WI38 (cell line): ENCODE data around the gene MAN1A1.

ENCODE experiments used
- H3K4me3 ChIP-seq: 2 replicates; pipeline ENCODE4 v1.5.1; 2011; ENCODE audit warnings: low read depth, mild to moderate bottlenecking, control low read depth, low read length
- TF ChIP-seq, protein P1 (sequence below): IDR thresholded peaks from 2 replicates; pipeline ENCODE4 v1.5.1; 2012; ENCODE audit warnings: low read depth, mild to moderate bottlenecking, control low read depth, low read length

The MAN1A1 gene

DNA sequence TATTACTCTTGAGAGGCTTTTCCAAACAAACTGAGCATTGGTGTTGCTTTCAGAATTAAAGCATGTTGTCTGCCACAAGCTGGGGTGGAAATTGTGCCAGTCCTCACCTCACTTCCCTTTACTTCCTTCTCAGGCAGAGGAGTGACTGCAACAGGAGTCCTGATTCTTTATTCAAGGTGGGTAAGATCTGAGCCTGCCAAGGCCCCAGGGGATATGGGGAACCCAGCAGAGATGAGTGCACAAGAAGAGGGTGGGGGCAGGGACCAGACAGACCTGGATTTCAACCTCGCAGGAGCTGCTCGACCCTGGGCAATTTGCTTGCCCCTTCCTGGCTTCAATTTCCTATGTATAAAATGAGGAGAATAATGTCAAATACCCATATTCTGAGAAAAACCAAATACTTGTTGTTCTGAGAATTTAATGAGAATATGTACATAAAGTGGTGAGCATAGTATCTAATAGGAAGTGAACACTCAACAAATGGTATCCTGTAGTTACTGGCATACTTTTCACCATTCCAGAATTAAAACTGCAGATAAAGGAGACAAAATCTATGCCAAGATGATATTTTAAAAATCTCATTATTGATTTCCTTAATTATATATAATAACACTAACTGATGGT, 17.8 kb downstream of the MAN1A1 start:
- TF ChIP-seq, protein P1, sequence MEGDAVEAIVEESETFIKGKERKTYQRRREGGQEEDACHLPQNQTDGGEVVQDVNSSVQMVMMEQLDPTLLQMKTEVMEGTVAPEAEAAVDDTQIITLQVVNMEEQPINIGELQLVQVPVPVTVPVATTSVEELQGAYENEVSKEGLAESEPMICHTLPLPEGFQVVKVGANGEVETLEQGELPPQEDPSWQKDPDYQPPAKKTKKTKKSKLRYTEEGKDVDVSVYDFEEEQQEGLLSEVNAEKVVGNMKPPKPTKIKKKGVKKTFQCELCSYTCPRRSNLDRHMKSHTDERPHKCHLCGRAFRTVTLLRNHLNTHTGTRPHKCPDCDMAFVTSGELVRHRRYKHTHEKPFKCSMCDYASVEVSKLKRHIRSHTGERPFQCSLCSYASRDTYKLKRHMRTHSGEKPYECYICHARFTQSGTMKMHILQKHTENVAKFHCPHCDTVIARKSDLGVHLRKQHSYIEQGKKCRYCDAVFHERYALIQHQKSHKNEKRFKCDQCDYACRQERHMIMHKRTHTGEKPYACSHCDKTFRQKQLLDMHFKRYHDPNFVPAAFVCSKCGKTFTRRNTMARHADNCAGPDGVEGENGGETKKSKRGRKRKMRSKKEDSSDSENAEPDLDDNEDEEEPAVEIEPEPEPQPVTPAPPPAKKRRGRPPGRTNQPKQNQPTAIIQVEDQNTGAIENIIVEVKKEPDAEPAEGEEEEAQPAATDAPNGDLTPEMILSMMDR, result no peak
- no peak overlapping the region for H3K4me3 ChIP-seq

DNA sequence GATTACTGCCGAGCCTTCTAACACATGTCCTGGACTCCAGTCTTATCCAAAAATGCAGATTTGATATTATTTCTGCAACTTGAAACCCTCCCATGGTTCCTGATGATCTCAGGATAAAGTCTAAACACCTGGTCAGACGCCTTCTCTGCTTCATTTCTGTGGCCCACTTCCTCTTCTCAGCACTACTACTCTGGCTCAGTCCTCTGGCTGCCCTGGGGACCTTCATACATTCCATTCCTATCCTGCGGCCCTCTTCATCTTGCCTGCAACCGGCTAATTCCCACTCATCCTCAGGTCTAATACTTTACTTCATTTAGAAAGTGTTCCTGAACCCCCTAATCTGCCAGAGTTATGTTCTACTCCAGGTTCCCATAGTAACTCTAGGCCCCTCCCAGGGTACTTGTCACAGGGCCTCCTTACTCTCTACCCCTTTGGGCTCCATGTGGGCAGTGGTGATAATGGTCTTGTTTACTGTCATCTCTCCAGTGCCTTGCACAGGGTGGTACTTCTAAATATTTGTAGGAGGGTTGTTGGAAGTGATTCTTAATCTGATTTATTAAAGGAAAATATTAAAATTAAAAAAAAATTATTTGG, 18.9 kb downstream of the MAN1A1 start:
- TF ChIP-seq, protein P1, result no peak
- no peak overlapping the region for H3K4me3 ChIP-seq

DNA sequence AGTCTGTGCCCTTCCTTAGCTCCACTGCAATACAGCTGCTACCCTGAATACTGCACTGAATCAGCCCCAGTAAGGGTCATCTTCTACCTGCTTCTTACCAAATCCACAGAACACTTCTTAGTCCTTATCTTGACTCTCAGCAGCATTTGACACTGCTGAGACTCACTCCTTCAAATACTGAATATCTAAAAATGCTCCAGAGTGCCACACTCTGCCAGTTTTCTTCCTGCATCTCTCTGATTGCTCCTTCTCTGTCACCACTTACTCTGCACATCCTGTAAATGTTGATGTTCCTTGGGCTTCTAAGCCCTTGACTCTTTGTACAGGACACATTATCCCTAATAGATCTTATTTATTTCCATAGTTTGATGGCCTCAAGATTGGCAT, 19.8 kb downstream of the MAN1A1 start:
- TF ChIP-seq, protein P1, result no peak
- H3K4me3 ChIP-seq, result no peak overlapping the region

DNA sequence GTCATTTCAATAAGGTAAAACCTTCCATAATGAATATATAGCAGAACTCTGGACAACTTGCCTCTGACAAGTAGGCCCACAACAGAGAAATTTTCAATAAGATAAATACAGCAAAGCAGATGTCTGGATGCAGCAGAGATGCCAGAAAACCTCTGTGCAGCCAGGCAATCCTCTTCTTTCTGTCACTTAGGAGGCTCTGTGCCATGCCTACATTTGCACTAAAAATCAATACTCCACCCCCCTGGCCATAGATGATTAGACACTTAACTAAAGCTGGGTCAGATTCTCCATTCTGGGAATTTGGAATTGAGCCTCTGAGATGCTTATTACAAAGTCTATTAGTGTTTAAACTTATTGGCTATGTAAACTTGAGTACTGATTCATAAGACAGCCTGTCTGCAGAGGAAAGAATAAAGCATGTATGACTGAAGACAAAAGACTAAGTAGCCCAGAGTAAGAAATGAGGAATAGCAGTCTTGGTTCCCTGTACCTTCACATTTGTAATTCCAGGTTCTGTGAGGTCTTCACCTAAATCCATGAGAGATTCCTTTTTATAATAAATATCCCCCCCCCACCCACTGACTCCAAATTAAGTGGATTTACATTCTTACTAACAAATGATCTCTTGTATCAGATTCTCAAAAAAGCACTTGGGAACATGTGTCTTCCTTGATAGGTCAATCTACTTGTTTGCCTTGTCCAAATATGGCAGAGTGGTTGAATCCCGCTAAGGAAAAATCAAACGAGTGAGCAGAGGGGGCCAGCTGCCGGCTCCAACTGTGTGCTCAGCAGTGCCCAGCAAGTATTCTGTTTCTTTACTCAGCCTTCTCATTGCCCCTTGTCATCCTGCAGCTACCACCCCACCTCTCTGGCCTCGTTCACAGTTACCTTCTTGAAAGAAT, 20.4 kb downstream of the MAN1A1 start:
- TF ChIP-seq, protein P1, result no peak
- H3K4me3 ChIP-seq, result no peak overlapping the region

DNA sequence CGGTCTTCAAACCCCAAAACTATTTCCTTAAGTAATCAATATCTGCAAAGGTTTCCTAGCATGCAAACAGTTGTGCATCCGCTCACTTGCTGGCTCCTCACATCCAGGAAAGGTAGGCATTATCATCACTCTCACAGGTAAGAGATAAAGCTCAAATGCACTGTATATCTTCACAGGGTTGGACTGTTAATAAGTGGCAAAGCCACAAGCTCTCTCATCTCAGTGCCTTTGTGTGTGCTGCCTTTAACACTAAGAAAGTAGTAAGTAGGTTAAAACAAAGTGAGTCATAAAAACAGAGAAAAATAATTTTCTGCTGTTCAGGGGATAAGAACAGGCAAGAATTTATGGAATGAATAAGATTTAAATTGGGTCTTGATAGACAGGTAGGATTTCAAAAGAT, 21.3 kb downstream of the MAN1A1 start:
- TF ChIP-seq, protein P1, result no peak
- no peak overlapping the region for H3K4me3 ChIP-seq

DNA sequence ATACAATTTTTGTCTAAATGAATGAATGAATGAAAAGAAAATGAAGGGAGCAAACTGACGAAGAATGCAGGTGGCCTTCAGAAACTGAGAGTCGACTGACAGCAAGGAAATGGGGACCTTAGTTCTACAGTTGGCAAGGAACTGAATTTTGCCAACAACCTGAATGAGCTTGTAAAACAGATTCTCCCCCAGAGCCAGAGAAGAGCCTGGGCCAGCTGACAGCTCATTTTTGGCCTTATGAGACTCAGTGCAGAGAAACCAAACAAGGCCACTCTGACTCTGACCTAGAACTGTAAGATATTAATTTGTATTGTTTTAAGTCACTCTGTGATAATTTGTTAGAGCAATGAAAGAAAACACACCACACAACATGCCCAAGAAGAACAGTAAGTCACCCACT, 21.8 kb downstream of the MAN1A1 start:
- TF ChIP-seq, protein P1, result no peak
- H3K4me3 ChIP-seq, result no peak overlapping the region
